ENCODE data around the gene ADAMTS3. TPM values are rescaled to one million over a fixed set of nuclear protein-coding genes. Genes with fewer than 3 reads are reported as not detected.

ADAMTS3 gene
- total RNA-seq, 4 donors from 2014 or later: 0.37 to 3.6 (median 0.75) TPM

DNA sequence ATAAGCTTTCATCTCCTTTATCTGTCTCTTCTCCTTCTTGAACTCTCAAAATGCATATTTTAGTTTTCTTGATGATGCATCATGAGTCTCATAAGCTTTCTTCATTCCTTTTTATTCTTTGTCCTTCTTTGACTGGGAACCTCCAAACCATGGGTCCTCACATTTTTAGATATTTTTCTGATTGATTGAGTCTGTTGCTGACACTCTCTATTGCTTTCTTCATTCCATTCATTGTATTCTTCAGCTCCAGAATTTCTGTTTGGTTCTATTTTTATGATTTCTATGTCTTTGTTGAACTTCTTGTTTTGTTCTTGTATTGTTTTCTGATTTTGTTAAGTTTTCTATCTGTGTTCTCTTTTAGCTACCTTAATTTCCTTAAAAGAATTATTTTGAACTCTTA, 74.9 kb downstream of the ADAMTS3 start:
- no peak for DNase-seq (ENCODE audit: low spot score in 2 of 2)
- no peak for TF ChIP-seq CTCF (IDR thresholded peaks at IDR 0.05)
- no peak for TF ChIP-seq POLR2A (IDR thresholded peaks at IDR 0.05)
- intact Hi-C loops (cut with DNase I; ENCODE audit: low total_unique reads): no loop called here
- H3K4me3 ChIP-seq (ENCODE audit: low read depth, poor library complexity, severe bottlenecking): no peak overlapping the region

GRCh38 chr4:72489267-72489666, 79.8 kb downstream of the ADAMTS3 start:
- DNase-seq (ENCODE audit: low spot score in 2 of 2): no peak
- intact Hi-C loops (cut with DNase I; ENCODE audit: low total_unique reads): no loop called here
- TF ChIP-seq POLR2A (IDR thresholded peaks at IDR 0.05) (no peak), CTCF (IDR thresholded peaks at IDR 0.05) (no peak)
- H3K4me3 ChIP-seq (ENCODE audit: low read depth, poor library complexity, severe bottlenecking): no peak overlapping the region
- 54 to 55% methylated on average over 4 of the region's 4 CpGs for WGBS, 2 donors

GRCh38 chr4:72486991-72487390, 82.0 kb downstream of the ADAMTS3 start:
- no peak overlapping the region for H3K4me3 ChIP-seq (ENCODE audit: low read depth, poor library complexity, severe bottlenecking)
- DNase-seq (ENCODE audit: low spot score in 2 of 2): no peak
- TF ChIP-seq CTCF (IDR thresholded peaks at IDR 0.05) (no peak), POLR2A (IDR thresholded peaks at IDR 0.05) (no peak)
- intact Hi-C loops (cut with DNase I; ENCODE audit: low total_unique reads): no loop called here

GRCh38 chr4:72484981-72485380, 84.0 kb downstream of the ADAMTS3 start:
- DNase-seq (ENCODE audit: low spot score in 2 of 2): no peak
- intact Hi-C loops (cut with DNase I; ENCODE audit: low total_unique reads): no loop called here
- whole genome bisulfite sequencing, 2 donors: 52 to 53% methylated on average over 1 of the region's 1 CpG
- TF ChIP-seq CTCF (IDR thresholded peaks at IDR 0.05): no peak
- TF ChIP-seq POLR2A (IDR thresholded peaks at IDR 0.05): no peak
- H3K4me3 ChIP-seq (ENCODE audit: low read depth, poor library complexity, severe bottlenecking): no peak overlapping the region

GRCh38 chr4:72473434-72473900, 95.6 kb downstream of the ADAMTS3 start:
- DNase-seq (ENCODE audit: low spot score in 2 of 2): no peak
- WGBS, 2 donors: 61 to 77% methylated on average over 1 of the region's 1 CpG
- TF ChIP-seq CTCF (IDR thresholded peaks at IDR 0.05) (no peak), POLR2A (IDR thresholded peaks at IDR 0.05) (no peak)
- H3K4me3 ChIP-seq (ENCODE audit: low read depth, poor library complexity, severe bottlenecking): no peak overlapping the region
- intact Hi-C loops (cut with DNase I; ENCODE audit: low total_unique reads): no loop called here

GRCh38 chr4:72471816-72472215, 97.2 kb downstream of the ADAMTS3 start:
- no peak overlapping the region for H3K4me3 ChIP-seq (ENCODE audit: low read depth, poor library complexity, severe bottlenecking)
- intact Hi-C loops (cut with DNase I; ENCODE audit: low total_unique reads): no loop called here
- TF ChIP-seq POLR2A (IDR thresholded peaks at IDR 0.05): no peak
- no peak for TF ChIP-seq CTCF (IDR thresholded peaks at IDR 0.05)
- 67 to 79% methylated on average over 2 of the region's 2 CpGs for WGBS, 2 donors
- DNase-seq (ENCODE audit: low spot score in 2 of 2): no peak
